Measurements from ENCODE around the gene PLCD1. TPM values are rescaled to one million over a fixed set of nuclear protein-coding genes. Genes with fewer than 3 reads are reported as not detected.
A peak's percentile ranks its signal among the peaks of the same experiment; 100 is the strongest.

The PLCD1 gene
- total RNA-seq, 1 donor from 2014 or later: 20.7 TPM

- no peaks in the 10 kb centered on the region for H3K9me3 Mint-ChIP-seq
- peaks cover 20% of the 10 kb centered on the region for H3K4me1 Mint-ChIP-seq
- H3K27ac Mint-ChIP-seq: no peak overlapping the region
- DNase-seq (ENCODE audit: low spot score in 2 of 2, unreplicated experiment in 2 of 2): no peak
- TF ChIP-seq CTCF (IDR thresholded peaks at IDR 0.05; ENCODE audit: unreplicated experiment): no peak
- no peak overlapping the region for H3K4me3 Mint-ChIP-seq
- H3K27me3 Mint-ChIP-seq (ENCODE audit: low read depth): no peaks in the 10 kb centered on the region
- H3K36me3 Mint-ChIP-seq: peaks cover 1% of the 10 kb centered on the region
Measured at GRCh38 chr3:37999836-38000235, 29.6 kb downstream of the PLCD1 start.

- H3K27ac Mint-ChIP-seq: peak overlapping the region; percentile 80
Measured at GRCh38 chr3:37997791-37998370, 31.6 kb downstream of the PLCD1 start.

GRCh38 chr3:37997342-37997741 is 32.1 kb downstream of the PLCD1 start:
- peak in 1 of 2 experiments; percentile 6 for DNase-seq (ENCODE audit: low spot score in 2 of 2, unreplicated experiment in 2 of 2)
- Mint-ChIP-seq H3K9me3 (no peaks in the 10 kb centered on the region), H3K27me3 (ENCODE audit: low read depth) (peaks cover under 1% of the 10 kb centered on the region), H3K4me3 (no peak overlapping the region), H3K27ac (no peak overlapping the region), H3K4me1 (peaks cover 31% of the 10 kb centered on the region), H3K36me3 (peaks cover 1% of the 10 kb centered on the region)
- no peak for TF ChIP-seq CTCF (IDR thresholded peaks at IDR 0.05; ENCODE audit: unreplicated experiment)

More at GRCh38 chr3:37997791-37998370, 31.6 kb downstream of the PLCD1 start:
- Mint-ChIP-seq H3K27me3 (ENCODE audit: low read depth) (no peaks in the 10 kb centered on the region), H3K4me1 (peaks cover 31% of the 10 kb centered on the region), H3K4me3 (peak overlapping the region; percentile 60), H3K36me3 (peaks cover 1% of the 10 kb centered on the region), H3K9me3 (no peaks in the 10 kb centered on the region)
- DNase-seq (ENCODE audit: low spot score in 2 of 2, unreplicated experiment in 2 of 2): peak in 1 of 2 experiments; percentile 11
- TF ChIP-seq CTCF (IDR thresholded peaks at IDR 0.05; ENCODE audit: unreplicated experiment): no peak

- Mint-ChIP-seq H3K4me1 (peaks cover 31% of the 10 kb centered on the region), H3K4me3 (no peak overlapping the region), H3K27ac (peak overlapping the region; percentile 14), H3K9me3 (no peaks in the 10 kb centered on the region), H3K36me3 (peaks cover 1% of the 10 kb centered on the region), H3K27me3 (ENCODE audit: low read depth) (peaks cover 4% of the 10 kb centered on the region)
- peak; percentile 43 to 83 for DNase-seq (ENCODE audit: low spot score in 2 of 2, unreplicated experiment in 2 of 2)
- TF ChIP-seq CTCF (IDR thresholded peaks at IDR 0.05; ENCODE audit: unreplicated experiment): peak; percentile 95
Measured at GRCh38 chr3:37996785-37997301, 32.6 kb downstream of the PLCD1 start.

- peaks cover 1% of the 10 kb centered on the region for H3K36me3 Mint-ChIP-seq
- H3K9me3 Mint-ChIP-seq: no peaks in the 10 kb centered on the region
- no peak overlapping the region for H3K27ac Mint-ChIP-seq
- peaks cover 31% of the 10 kb centered on the region for H3K4me1 Mint-ChIP-seq
- peaks cover 4% of the 10 kb centered on the region for H3K27me3 Mint-ChIP-seq (ENCODE audit: low read depth)
- no peak for DNase-seq (ENCODE audit: low spot score in 2 of 2, unreplicated experiment in 2 of 2)
- no peak overlapping the region for H3K4me3 Mint-ChIP-seq
- no peak for TF ChIP-seq CTCF (IDR thresholded peaks at IDR 0.05; ENCODE audit: unreplicated experiment)
Measured at GRCh38 chr3:37995652-37996641, 33.5 kb downstream of the PLCD1 start.
